Measurements from ENCODE around the gene NKD2. TPM values are rescaled to one million over a fixed set of nuclear protein-coding genes. Genes with fewer than 3 reads are reported as not detected.

Gene NKD2
- total and polyA plus RNA-seq, 9 of the 15 experiments (the other 6 are each of a cell fraction or from before 2014, with no cell fraction given): 0.09 to 0.64 (median 0.27) TPM; not detected in 5

DNA sequence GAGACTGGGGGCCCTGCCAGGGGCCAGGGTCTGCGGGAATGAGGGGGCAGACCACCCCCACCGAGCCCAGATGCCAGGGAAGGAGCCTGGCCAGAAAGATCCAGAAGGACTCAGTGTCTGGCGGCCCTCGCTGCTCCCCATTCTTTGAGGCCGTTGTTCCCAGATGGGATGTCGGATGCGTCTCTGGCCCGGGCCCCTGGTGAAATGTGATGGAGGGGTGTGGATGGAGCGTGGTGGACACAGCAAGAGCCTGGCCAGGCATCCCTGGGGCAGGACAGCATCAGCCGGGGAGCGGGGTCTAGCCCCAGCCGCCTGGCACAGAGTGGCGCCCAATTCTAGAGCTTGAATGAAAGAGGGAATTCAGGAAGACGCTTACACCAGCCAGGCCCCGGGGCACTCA is 46.2 kb upstream of the NKD2 start:
- intact Hi-C loops (cut with micrococcal nuclease): no loop called here
- WGBS (ENCODE audit: insufficient coverage, low coverage, missing lambda C conversion rate): 69% methylated on average over 15 of the region's 15 CpGs
- ATAC-seq (no peak), DNase-seq (ENCODE audit: extremely low read depth in 1 of 4, low spot score in 3 of 4) (no peak), FAIRE-seq (no peak)
- Histone ChIP-seq H3K27me3 (ENCODE audit: control insufficient read depth in 2 of 2, insufficient read depth in 2 of 2, low read length in 2 of 2) (peaks cover 25 to 70% of the 10 kb centered on the region in 2 experiments; a peak in 4 of 5 replicates), H4K20me1 (replicated peaks; ENCODE audit: control insufficient read depth, insufficient read depth, low read length) (peaks cover 15% of the 10 kb centered on the region), H3K9me1 (ENCODE audit: control insufficient read depth, insufficient read depth, low read length) (no peaks in the 10 kb centered on the region), H3K9me3 (replicated peaks; ENCODE audit: control insufficient read depth, insufficient read depth, low read depth, low read length) (no peaks in the 10 kb centered on the region), H3K4me3 (no peak overlapping the region), H3K4me2 (ENCODE audit: insufficient read depth, low read length) (no peak overlapping the region), H3K27ac (ENCODE audit: extremely low read depth, low read depth, low read length) (no peak overlapping the region), H3K79me2 (ENCODE audit: control insufficient read depth, insufficient read depth, low read length) (no peaks in the 10 kb centered on the region), H2AFZ (ENCODE audit: low read depth, low read length) (no peak overlapping the region), H3K36me3 (ENCODE audit: control insufficient read depth, insufficient read depth, low read length) (no peaks in the 10 kb centered on the region), H3K9ac (ENCODE audit: insufficient read depth in 1 of 2, low read depth in 2 of 2, low read length in 2 of 2) (no peak overlapping the region), H3K4me1 (replicated peaks in 1 of 2; ENCODE audit: control insufficient read depth in 2 of 2, insufficient read depth in 2 of 2, low read length in 2 of 2) (peaks cover 18 to 74% of the 10 kb centered on the region in 2 experiments)
- TF ChIP-seq TRIM28 (IDR thresholded peaks at IDR 0.05) (no peak), TAF1 (IDR thresholded peaks at IDR 0.05; ENCODE audit: control insufficient read depth, extremely low read depth, insufficient read depth, low read length, severe bottlenecking) (no peak), SIN3B (IDR thresholded peaks at IDR 0.05; ENCODE audit: low read depth) (no peak), ASH1L (IDR thresholded peaks at IDR 0.05; ENCODE audit: borderline replicate concordance, low read depth, partially characterized antibody) (no peak)
- in situ Hi-C loops (cut with MboI): no loop called here
- ChIA-PET POLR2A (no interaction called here), CTCF (ENCODE audit: low intra/inter-chr PET ratio) (no interaction called here)
- no TSS peak for BruUV-seq (replicated peaks)

DNA sequence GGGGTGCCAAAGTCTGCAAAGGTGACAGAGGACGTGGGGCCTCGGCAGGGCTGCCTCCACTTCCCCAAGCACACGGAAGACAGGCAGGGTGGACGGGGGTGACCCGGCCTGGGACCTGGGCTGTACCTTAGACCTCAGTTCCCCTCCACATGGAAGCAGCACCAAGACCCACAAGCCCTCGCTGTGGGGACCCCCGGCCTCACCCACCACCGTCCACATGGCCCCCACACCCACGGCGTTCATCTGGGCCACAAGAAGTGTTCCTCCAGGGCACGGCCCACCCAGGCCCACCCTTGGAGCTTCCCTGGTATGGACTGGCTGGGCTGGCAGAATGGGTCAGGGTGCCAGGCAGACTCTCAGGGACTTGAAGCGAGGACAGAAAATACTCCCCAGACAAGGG is 45.8 kb upstream of the NKD2 start:
- Histone ChIP-seq H3K79me2 (ENCODE audit: control insufficient read depth, insufficient read depth, low read length) (no peaks in the 10 kb centered on the region), H3K9me3 (replicated peaks; ENCODE audit: control insufficient read depth, insufficient read depth, low read depth, low read length) (no peaks in the 10 kb centered on the region), H2AFZ (ENCODE audit: low read depth, low read length) (no peak overlapping the region), H3K4me2 (ENCODE audit: insufficient read depth, low read length) (no peak overlapping the region), H3K27me3 (ENCODE audit: control insufficient read depth in 2 of 2, insufficient read depth in 2 of 2, low read length in 2 of 2) (peaks cover 21 to 68% of the 10 kb centered on the region in 2 experiments; a peak in 4 of 5 replicates), H3K36me3 (ENCODE audit: control insufficient read depth, insufficient read depth, low read length) (no peaks in the 10 kb centered on the region), H3K9me1 (ENCODE audit: control insufficient read depth, insufficient read depth, low read length) (no peaks in the 10 kb centered on the region), H3K4me1 (replicated peaks in 1 of 2; ENCODE audit: control insufficient read depth in 2 of 2, insufficient read depth in 2 of 2, low read length in 2 of 2) (peaks cover 18 to 71% of the 10 kb centered on the region in 2 experiments), H3K4me3 (no peak overlapping the region), H3K27ac (ENCODE audit: extremely low read depth, low read depth, low read length) (no peak overlapping the region), H3K9ac (ENCODE audit: insufficient read depth in 1 of 2, low read depth in 2 of 2, low read length in 2 of 2) (peak overlapping the region in 1 of 2 experiments; percentile 57; a peak in 1 of 4 replicates), H4K20me1 (replicated peaks; ENCODE audit: control insufficient read depth, insufficient read depth, low read length) (peaks cover 11% of the 10 kb centered on the region; the same call in 1 of the 2 replicates)
- intact Hi-C loops (cut with micrococcal nuclease): no loop called here
- no TSS peak for BruUV-seq (replicated peaks)
- ChIA-PET POLR2A (no interaction called here), CTCF (ENCODE audit: low intra/inter-chr PET ratio) (no interaction called here)
- 65% methylated on average over 7 of the region's 12 CpGs for WGBS (ENCODE audit: insufficient coverage, low coverage, missing lambda C conversion rate)
- ATAC-seq (no peak), DNase-seq (ENCODE audit: extremely low read depth in 1 of 4, low spot score in 3 of 4) (no peak), FAIRE-seq (no peak)
- in situ Hi-C loops (cut with MboI): no loop called here
- no peak for TF ChIP-seq ZNF253 (CRISPR knock-in tag; conservative IDR thresholded peaks at IDR 0.05)
- TF ChIP-seq, protein P1, sequence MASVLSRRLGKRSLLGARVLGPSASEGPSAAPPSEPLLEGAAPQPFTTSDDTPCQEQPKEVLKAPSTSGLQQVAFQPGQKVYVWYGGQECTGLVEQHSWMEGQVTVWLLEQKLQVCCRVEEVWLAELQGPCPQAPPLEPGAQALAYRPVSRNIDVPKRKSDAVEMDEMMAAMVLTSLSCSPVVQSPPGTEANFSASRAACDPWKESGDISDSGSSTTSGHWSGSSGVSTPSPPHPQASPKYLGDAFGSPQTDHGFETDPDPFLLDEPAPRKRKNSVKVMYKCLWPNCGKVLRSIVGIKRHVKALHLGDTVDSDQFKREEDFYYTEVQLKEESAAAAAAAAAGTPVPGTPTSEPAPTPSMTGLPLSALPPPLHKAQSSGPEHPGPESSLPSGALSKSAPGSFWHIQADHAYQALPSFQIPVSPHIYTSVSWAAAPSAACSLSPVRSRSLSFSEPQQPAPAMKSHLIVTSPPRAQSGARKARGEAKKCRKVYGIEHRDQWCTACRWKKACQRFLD (CRISPR knock-in tag; IDR thresholded peaks at IDR 0.05): no peak
- no peak for TF ChIP-seq POU5F1 (IDR thresholded peaks at IDR 0.05; ENCODE audit: borderline replicate concordance, low read depth, low read length, partially characterized antibody)
- TF ChIP-seq, protein P2, sequence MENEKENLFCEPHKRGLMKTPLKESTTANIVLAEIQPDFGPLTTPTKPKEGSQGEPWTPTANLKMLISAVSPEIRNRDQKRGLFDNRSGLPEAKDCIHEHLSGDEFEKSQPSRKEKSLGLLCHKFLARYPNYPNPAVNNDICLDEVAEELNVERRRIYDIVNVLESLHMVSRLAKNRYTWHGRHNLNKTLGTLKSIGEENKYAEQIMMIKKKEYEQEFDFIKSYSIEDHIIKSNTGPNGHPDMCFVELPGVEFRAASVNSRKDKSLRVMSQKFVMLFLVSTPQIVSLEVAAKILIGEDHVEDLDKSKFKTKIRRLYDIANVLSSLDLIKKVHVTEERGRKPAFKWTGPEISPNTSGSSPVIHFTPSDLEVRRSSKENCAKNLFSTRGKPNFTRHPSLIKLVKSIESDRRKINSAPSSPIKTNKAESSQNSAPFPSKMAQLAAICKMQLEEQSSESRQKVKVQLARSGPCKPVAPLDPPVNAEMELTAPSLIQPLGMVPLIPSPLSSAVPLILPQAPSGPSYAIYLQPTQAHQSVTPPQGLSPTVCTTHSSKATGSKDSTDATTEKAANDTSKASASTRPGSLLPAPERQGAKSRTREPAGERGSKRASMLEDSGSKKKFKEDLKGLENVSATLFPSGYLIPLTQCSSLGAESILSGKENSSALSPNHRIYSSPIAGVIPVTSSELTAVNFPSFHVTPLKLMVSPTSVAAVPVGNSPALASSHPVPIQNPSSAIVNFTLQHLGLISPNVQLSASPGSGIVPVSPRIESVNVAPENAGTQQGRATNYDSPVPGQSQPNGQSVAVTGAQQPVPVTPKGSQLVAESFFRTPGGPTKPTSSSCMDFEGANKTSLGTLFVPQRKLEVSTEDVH (IDR thresholded peaks at IDR 0.05; ENCODE audit: low read depth, partially characterized antibody): no peak
- no peak for TF ChIP-seq ATF1 (CRISPR knock-in tag; IDR thresholded peaks at IDR 0.05)
- TF ChIP-seq ATF1 (tag; IDR thresholded peaks at IDR 0.05): no peak
- TF ChIP-seq POLR3G (IDR thresholded peaks at IDR 0.05; ENCODE audit: extremely low read depth, insufficient read length, insufficient replicate concordance): no peak
- no peak for TF ChIP-seq MED1 (CRISPR knock-in tag; IDR thresholded peaks at IDR 0.05; ENCODE audit: borderline replicate concordance)
- no peak for TF ChIP-seq ZC3H8 (IDR thresholded peaks at IDR 0.05)
- TF ChIP-seq ARID1B (IDR thresholded peaks at IDR 0.05): no peak

Data from K562 (cell line).